SK-N-SH (cell line): ENCODE measurements around the gene MICB. TPM values are rescaled to one million over a fixed set of nuclear protein-coding genes. Genes with fewer than 3 reads are reported as not detected.
"Not testable (repeated sequence)": the region's sequence is repeated elsewhere in the genome, so short reads cannot be mapped to it uniquely, and the experiment has no call there.

ENCODE experiments used
- CTCF ChIA-PET: fragments of 300-600, 350-600 bp; formaldehyde crosslinking; extraction: SDS; loops from one replicate; lab custom pipeline; 2021; lab: Yijun Ruan, JAX
- POLR2A ChIA-PET: fragments of 350-600 bp; sonication (Branson Sonifier 250); formaldehyde crosslinking; extraction: SDS; loops from one replicate; lab custom pipeline; 2020; ENCODE audit warnings: antibody characterized with exemption, inconsistent platforms; lab: Yijun Ruan, JAX
- DNase-seq: peaks from one replicate; pipeline ENCODE4 v3.0.0; 2012
- H2AFZ ChIP-seq: fragments of 200-600 bp; sonication (generic); 2 replicates; pipeline ENCODE4 v1.8.1; 2016; ENCODE audit warnings: antibody characterized with exemption, mild to moderate bottlenecking, low read depth
- H3F3A ChIP-seq: fragments of 200-600 bp; sonication (generic); replicated peaks from 2 replicates; pipeline ENCODE3; 2016; ENCODE audit warnings: antibody characterized with exemption, mild to moderate bottlenecking; ENCODE audit not compliant: insufficient read depth
- H3K27ac ChIP-seq, 2 experiments: fragments of 200-500 bp in 1 of 2; fragments of 200-600 bp in 1 of 2; sonication (Bioruptor generic) in 1 of 2; sonication (generic), shearing (Covaris generic) in 1 of 2; 2 replicates each; pipeline versions ENCODE4 v1.5.1 to v1.6.1; 2014 to 2016; ENCODE audit warnings: low read depth in 2 of 2, inconsistent platforms in 1 of 2, low read length in 1 of 2, mild to moderate bottlenecking in 1 of 2, mixed read lengths in 1 of 2
- H3K27me3 ChIP-seq: fragments of 200-600 bp; sonication (generic), shearing (Covaris generic); 2 replicates; pipeline ENCODE4 v1.6.1; 2016; ENCODE audit warnings: mixed run types; ENCODE audit not compliant: insufficient read depth
- H3K36me3 ChIP-seq, 2 experiments: fragments of 200-500 bp in 1 of 2; fragments of 200-600 bp in 1 of 2; sonication (Bioruptor generic) in 1 of 2; sonication (generic) in 1 of 2; replicated peaks in 1 of 2; 2 replicates each; pipeline versions ENCODE3 to v1.5.1; 2014 to 2016; ENCODE audit warnings: low read length in 1 of 2, mild to moderate bottlenecking in 1 of 2; ENCODE audit not compliant: insufficient read depth in 2 of 2, control insufficient read depth in 1 of 2
- H3K4me1 ChIP-seq, 2 experiments: fragments of 200-500 bp in 1 of 2; fragments of 200-600 bp in 1 of 2; sonication (Bioruptor generic) in 1 of 2; sonication (generic), shearing (Covaris generic) in 1 of 2; 2 replicates each; pipeline versions ENCODE4 v1.5.1 to v1.6.1; 2014 to 2016; ENCODE audit warnings: low read depth in 1 of 2, low read length in 1 of 2, mixed run types in 1 of 2; ENCODE audit not compliant: insufficient read depth in 2 of 2, control insufficient read depth in 1 of 2
- H3K4me2 ChIP-seq: fragments of 200-600 bp; sonication (generic), shearing (Covaris generic); 2 replicates; pipeline ENCODE4 v1.6.1; 2017; ENCODE audit warnings: mixed run types
- H3K4me3 ChIP-seq, 2 experiments: fragments of 200-500 bp in 1 of 2; fragments of 200-600 bp in 1 of 2; sonication (Bioruptor generic) in 1 of 2; sonication (generic), shearing (Covaris generic) in 1 of 2; 2 replicates each; pipeline versions ENCODE4 v1.5.1 to v1.8.1; 2014 to 2016; ENCODE audit warnings: low read depth in 2 of 2, inconsistent platforms in 1 of 2, low read length in 1 of 2, mild to moderate bottlenecking in 1 of 2, mixed read lengths in 1 of 2, moderate library complexity in 1 of 2
- H3K79me2 ChIP-seq: fragments of 200-600 bp; sonication (generic); 2 replicates; pipeline ENCODE4 v1.8.1; 2017; ENCODE audit warnings: mild to moderate bottlenecking; ENCODE audit not compliant: insufficient read depth
- H3K9ac ChIP-seq: fragments of 200-600 bp; sonication (generic); 2 replicates; pipeline ENCODE4 v1.6.1; 2017; ENCODE audit warnings: mixed run types
- H3K9me2 ChIP-seq: fragments of 200-600 bp; sonication (generic); 2 replicates; pipeline ENCODE4 v1.6.1; 2017; ENCODE audit warnings: mixed run types
- H3K9me3 ChIP-seq: fragments of 200-600 bp; sonication (generic); 2 replicates; pipeline ENCODE4 v1.6.1; 2017; ENCODE audit warnings: mixed run types, mild to moderate bottlenecking, moderate library complexity
- H4K20me1 ChIP-seq: fragments of 200-600 bp; sonication (generic); 2 replicates; pipeline ENCODE4 v1.6.1; 2017; ENCODE audit warnings: mild to moderate bottlenecking, mixed run types; ENCODE audit not compliant: insufficient read depth
- CHD2 ChIP-seq: fragments of 150-350 bp; IDR thresholded peaks from 2 replicates; pipeline ENCODE4 v1.6.1; 2018; ENCODE audit warnings: low read length; ENCODE audit not compliant: partially characterized antibody
- FOXJ3 ChIP-seq: sonication (generic); formaldehyde crosslinking; IDR thresholded peaks from 2 replicates; pipeline ENCODE4 v1.5.1; 2020; ENCODE audit warnings: mild to moderate bottlenecking, missing genetic modification reagents
- RAD21 ChIP-seq: IDR thresholded peaks from 2 replicates; pipeline ENCODE4 v1.6.1; 2012; ENCODE audit warnings: mild to moderate bottlenecking, low read length
- SIN3A ChIP-seq: IDR thresholded peaks from 2 replicates; pipeline ENCODE4 v1.6.1; 2012; ENCODE audit warnings: low read depth, mild to moderate bottlenecking, low read length, moderate library complexity, borderline replicate concordance
- TCF12 ChIP-seq: IDR thresholded peaks from 2 replicates; pipeline ENCODE4 v1.4.0; 2012
- WGBS: methylation state at CpG from one replicate; pipeline ENCODE4 v1.1.6; 2017; ENCODE audit warnings: low lambda C conversion rate; 5-methylcytosine and 5-hydroxymethylcytosine counted together
- polyA plus RNA-seq, 3 experiments: library from polyadenylated mRNA; depleted of rRNA; stranded (reverse); fragments of >200 nt; gene quantifications; 2 replicates each; pipeline ENCODE4 v1.2.3, GENCODE V29; 2012
- TF ChIP-seq, protein P1 (sequence below): IDR thresholded peaks from 2 replicates; pipeline ENCODE4 v1.6.1; 2012; ENCODE audit warnings: mild to moderate bottlenecking, low read depth, low read length, moderate library complexity
- TF ChIP-seq, protein P2 (sequence below): IDR thresholded peaks from 2 replicates; pipeline ENCODE4 v1.4.0; 2012; ENCODE audit warnings: low read depth, borderline replicate concordance
- TF ChIP-seq, protein P3 (sequence below): IDR thresholded peaks from 2 replicates; pipeline ENCODE4 v1.4.0; 2012; ENCODE audit warnings: low read depth, borderline replicate concordance
- TF ChIP-seq, protein P4 (sequence below): fragments of 200-600 bp; sonication (generic); IDR thresholded peaks from 2 replicates; pipeline ENCODE4 v1.6.1; 2017; ENCODE audit warnings: antibody characterized with exemption, mild to moderate bottlenecking, moderate library complexity

The MICB gene
- polyA plus RNA-seq, 1 of the 3 experiments (the other 2 are of a cell fraction): 9.7 TPM

DNA sequence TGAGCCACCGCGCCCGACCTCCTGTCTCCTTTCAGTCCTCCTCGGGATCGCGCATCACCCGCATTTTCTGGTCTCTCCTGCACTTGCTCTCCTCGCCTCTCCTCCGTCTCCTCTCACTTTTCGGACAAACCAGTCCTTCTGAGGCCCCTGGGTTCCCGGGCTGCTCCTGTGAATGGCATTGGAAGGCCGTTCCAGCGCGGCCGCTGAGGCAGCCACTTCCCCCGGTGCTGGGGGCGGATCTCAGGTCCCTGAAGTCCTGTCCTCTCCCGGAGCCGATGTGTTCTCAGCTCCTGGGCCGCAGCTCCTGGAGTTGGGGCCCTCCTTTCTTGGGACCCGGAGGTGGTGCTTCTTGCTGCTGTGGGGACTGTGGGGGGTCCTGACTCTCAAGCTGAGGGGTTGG lies 803 bp downstream of the MICB start:
- no peak overlapping the region for H3K9ac ChIP-seq
- H3K9me2 ChIP-seq: no peaks in the 10 kb centered on the region
- no peak overlapping the region for H3K27ac ChIP-seq
- H3K27me3 ChIP-seq: no peaks in the 10 kb centered on the region
- TF ChIP-seq, protein P1, sequence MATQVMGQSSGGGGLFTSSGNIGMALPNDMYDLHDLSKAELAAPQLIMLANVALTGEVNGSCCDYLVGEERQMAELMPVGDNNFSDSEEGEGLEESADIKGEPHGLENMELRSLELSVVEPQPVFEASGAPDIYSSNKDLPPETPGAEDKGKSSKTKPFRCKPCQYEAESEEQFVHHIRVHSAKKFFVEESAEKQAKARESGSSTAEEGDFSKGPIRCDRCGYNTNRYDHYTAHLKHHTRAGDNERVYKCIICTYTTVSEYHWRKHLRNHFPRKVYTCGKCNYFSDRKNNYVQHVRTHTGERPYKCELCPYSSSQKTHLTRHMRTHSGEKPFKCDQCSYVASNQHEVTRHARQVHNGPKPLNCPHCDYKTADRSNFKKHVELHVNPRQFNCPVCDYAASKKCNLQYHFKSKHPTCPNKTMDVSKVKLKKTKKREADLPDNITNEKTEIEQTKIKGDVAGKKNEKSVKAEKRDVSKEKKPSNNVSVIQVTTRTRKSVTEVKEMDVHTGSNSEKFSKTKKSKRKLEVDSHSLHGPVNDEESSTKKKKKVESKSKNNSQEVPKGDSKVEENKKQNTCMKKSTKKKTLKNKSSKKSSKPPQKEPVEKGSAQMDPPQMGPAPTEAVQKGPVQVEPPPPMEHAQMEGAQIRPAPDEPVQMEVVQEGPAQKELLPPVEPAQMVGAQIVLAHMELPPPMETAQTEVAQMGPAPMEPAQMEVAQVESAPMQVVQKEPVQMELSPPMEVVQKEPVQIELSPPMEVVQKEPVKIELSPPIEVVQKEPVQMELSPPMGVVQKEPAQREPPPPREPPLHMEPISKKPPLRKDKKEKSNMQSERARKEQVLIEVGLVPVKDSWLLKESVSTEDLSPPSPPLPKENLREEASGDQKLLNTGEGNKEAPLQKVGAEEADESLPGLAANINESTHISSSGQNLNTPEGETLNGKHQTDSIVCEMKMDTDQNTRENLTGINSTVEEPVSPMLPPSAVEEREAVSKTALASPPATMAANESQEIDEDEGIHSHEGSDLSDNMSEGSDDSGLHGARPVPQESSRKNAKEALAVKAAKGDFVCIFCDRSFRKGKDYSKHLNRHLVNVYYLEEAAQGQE: no peak
- no peak for TF ChIP-seq TCF12
- no peak for TF ChIP-seq CHD2
- no peak for TF ChIP-seq FOXJ3 (CRISPR knock-in tag)
- TF ChIP-seq SIN3A: no peak
- TF ChIP-seq, protein P2, sequence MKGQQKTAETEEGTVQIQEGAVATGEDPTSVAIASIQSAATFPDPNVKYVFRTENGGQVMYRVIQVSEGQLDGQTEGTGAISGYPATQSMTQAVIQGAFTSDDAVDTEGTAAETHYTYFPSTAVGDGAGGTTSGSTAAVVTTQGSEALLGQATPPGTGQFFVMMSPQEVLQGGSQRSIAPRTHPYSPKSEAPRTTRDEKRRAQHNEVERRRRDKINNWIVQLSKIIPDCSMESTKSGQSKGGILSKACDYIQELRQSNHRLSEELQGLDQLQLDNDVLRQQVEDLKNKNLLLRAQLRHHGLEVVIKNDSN: no peak
- TF ChIP-seq, protein P3, sequence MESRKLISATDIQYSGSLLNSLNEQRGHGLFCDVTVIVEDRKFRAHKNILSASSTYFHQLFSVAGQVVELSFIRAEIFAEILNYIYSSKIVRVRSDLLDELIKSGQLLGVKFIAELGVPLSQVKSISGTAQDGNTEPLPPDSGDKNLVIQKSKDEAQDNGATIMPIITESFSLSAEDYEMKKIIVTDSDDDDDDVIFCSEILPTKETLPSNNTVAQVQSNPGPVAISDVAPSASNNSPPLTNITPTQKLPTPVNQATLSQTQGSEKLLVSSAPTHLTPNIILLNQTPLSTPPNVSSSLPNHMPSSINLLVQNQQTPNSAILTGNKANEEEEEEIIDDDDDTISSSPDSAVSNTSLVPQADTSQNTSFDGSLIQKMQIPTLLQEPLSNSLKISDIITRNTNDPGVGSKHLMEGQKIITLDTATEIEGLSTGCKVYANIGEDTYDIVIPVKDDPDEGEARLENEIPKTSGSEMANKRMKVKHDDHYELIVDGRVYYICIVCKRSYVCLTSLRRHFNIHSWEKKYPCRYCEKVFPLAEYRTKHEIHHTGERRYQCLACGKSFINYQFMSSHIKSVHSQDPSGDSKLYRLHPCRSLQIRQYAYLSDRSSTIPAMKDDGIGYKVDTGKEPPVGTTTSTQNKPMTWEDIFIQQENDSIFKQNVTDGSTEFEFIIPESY: no peak
- TF ChIP-seq RAD21: no peak
- TF ChIP-seq, protein P4, sequence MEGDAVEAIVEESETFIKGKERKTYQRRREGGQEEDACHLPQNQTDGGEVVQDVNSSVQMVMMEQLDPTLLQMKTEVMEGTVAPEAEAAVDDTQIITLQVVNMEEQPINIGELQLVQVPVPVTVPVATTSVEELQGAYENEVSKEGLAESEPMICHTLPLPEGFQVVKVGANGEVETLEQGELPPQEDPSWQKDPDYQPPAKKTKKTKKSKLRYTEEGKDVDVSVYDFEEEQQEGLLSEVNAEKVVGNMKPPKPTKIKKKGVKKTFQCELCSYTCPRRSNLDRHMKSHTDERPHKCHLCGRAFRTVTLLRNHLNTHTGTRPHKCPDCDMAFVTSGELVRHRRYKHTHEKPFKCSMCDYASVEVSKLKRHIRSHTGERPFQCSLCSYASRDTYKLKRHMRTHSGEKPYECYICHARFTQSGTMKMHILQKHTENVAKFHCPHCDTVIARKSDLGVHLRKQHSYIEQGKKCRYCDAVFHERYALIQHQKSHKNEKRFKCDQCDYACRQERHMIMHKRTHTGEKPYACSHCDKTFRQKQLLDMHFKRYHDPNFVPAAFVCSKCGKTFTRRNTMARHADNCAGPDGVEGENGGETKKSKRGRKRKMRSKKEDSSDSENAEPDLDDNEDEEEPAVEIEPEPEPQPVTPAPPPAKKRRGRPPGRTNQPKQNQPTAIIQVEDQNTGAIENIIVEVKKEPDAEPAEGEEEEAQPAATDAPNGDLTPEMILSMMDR: no peak
- peak overlapping the region; percentile 68; the same call in 1 of the 2 replicates for H2AFZ ChIP-seq
- H3K4me2 ChIP-seq: peak overlapping the region; percentile 90
- H3K79me2 ChIP-seq: peaks cover 8% of the 10 kb centered on the region; the same call in 1 of the 2 replicates
- H3F3A ChIP-seq: peaks cover 21% of the 10 kb centered on the region
- peaks cover 3 to 7% of the 10 kb centered on the region in 2 experiments; a peak in 2 of 4 replicates for H3K4me1 ChIP-seq
- 28% methylated on average over 17 of the region's 21 CpGs for WGBS
- no peaks in the 10 kb centered on the region for H3K36me3 ChIP-seq
- H3K4me3 ChIP-seq: peak overlapping the region; percentile 10 to 51; a peak in 3 of 4 replicates
- H3K9me3 ChIP-seq: no peaks in the 10 kb centered on the region
- no peaks in the 10 kb centered on the region for H4K20me1 ChIP-seq
- CTCF ChIA-PET: interaction anchor here (1.5 to 6.8 kb wide), 2 partner anchors 48 to 99 kb away, joined by 4 to 40 read pairs; partner anchors contain the start of gene ATP6V1G2
- no peak for DNase-seq
- POLR2A ChIA-PET: no interaction called here

DNA sequence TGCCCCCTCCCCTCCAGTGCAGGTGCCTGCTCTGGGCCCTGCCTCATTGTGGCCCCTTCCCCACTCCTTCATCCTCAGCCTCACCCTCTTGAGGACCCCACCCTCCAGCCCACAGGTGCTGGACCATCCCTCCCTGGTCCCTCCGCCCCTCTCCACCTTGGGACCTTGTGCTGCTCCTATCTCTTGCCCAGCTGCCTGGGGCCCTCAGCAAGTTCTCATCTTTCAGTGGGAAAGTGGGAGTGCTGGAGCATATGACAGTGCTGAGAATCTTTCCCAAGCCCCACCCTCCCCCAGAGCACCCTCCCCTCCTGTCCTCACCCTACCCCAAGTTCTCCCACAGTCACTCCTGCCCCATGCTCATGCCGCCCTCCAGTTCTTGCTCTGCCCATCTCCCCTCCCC lies 1.7 kb downstream of the MICB start:
- peaks cover 15% of the 10 kb centered on the region for H3K79me2 ChIP-seq
- H3F3A ChIP-seq: peaks cover 17% of the 10 kb centered on the region
- H3K4me1 ChIP-seq, H3K9me2 ChIP-seq, H3K4me3 ChIP-seq, H3K9ac ChIP-seq, H3K4me2 ChIP-seq, H2AFZ ChIP-seq, H4K20me1 ChIP-seq, H3K36me3 ChIP-seq, H3K27me3 ChIP-seq, POLR2A ChIA-PET, H3K9me3 ChIP-seq, CTCF ChIA-PET, DNase-seq, H3K27ac ChIP-seq: not testable (repeated sequence)
- 88% methylated on average over 2 of the region's 2 CpGs for WGBS
